Muscle of arm (tissue), 12 donors: ENCODE results near the gene HABP2. TPM values are rescaled to one million over a fixed set of nuclear protein-coding genes. Genes with fewer than 3 reads are reported as not detected.

Experiments
- DNase-seq: peaks from one replicate; pipeline ENCODE4 v3.0.0-alpha.2; 2013
- polyA plus RNA-seq, 12 donors: library from polyadenylated mRNA; unstranded; fragments of 120-200 nt; gene quantifications; one replicate each; pipeline ENCODE4 v1.2.1, GENCODE V29; 2013; ENCODE audit not compliant: insufficient read length in 12 of 12

Gene HABP2
- polyA plus RNA-seq, 12 donors: 0.05 to 1.2 (median 0.13) TPM; not detected in 3

DNA sequence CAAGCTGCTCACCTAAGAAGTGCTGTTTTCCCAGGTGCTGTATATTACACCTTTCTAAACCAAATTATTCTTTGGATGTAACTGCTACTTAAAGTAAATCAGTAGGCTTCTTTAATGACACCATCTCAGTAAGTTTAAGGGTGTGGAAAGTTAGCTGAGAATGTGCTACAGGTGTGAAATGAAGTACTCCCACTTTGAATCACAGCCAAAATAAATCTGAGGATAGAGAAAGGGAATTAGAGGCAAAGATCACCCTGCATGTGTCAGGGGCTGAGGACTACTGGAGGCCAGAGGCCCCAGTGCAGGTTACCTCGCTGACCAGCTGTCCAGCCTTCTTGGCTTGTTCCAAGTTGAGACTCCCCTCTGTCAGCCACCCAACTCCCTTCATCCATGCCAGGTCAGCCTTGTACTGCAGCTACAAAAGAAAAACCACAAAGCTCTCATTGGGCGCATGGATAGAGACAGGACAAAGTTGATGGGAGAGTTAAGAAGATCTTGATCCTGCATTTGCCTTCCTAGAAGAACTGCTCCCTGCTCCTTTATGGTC is 75.8 kb downstream of the HABP2 start:
- DNase-seq: no peak

DNA sequence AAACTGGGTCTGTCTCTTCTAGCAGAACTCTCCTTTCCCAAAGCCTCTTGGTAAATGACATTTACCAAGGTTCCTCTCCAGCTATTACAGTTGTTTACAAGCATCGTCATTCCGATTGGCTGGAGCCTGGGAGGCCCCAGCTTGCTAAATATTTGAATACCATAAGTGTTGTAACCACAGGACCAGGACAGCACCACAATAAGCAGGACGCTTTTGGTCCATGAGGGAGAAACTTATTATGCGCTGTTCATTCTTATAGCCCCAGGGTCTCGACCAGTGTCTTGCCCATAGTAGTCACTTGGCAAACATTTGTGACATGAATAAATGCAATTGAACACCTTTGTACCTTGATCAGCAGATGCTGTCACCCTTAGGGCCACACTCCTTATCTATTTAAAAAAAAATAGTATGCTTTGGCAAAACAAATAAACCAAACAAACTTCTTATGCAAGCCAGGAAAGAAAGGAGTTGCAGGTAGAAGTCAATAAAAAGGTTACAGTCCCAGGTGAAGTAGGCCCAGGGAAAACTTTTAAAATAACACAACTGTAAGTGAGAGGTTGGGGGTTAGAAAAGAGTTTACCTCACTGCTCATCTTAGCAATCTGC is 78.2 kb downstream of the HABP2 start:
- no peak for DNase-seq

DNA sequence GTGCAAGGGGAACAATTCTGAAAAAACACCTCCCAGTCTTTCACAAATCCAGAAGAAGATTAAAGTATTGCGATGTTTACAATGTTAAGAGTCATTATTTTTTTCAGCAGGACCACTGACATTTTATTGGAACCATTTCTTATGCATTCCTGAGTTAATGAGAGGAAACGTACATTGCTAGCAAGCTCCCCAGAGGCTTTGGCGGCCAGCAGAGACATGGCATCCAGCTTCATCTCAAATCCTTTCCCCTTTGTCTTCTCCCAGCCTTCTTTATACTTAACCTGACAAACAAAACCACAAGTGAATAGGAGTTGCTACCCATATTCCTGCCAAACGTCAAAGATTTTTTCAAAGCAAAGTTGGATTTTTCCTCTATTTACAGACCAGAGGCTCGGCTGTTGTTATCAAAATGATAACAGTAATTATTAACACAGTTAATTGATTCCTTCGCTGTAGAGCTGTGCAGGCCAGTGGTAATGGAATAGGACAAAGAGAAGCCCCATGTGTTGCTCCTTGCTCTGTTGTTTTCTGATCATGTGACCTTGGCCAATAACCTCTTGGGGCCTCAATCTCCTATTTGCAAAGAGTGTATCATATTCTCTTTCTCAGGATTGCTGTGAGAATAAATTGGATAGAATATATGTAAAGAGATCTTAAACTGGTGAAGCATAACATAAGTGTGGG is 79.0 kb downstream of the HABP2 start:
- no peak for DNase-seq

Other genes starting within 250 kb of the HABP2 start
- 10 to 100 TPM in 5 of 12 donors, 1 to 10 TPM in 6, not detected in 1; 5.2 to 72.1 (median 7.7) TPM for gene NRAP, start 111.0 kb downstream of the HABP2 start, polyA plus RNA-seq
- 10 to 100 TPM in 11 of 12 donors, not detected in 1; 10.9 to 24.6 (median 18.3) TPM for gene CASP7, start 126.9 kb downstream of the HABP2 start, polyA plus RNA-seq
- gene PLEKHS1, start 198.6 kb downstream of the HABP2 start, polyA plus RNA-seq: under 1 TPM in 7 of 12 donors, not detected in 5; 0.06 to 0.44 (median 0.09) TPM